LNCaP clone FGC (cell line): Measurements from ENCODE around the gene COL4A2.

ENCODE experiments used
- DNase-seq: peaks from one replicate; pipeline ENCODE4 v3.0.0-alpha.2; 2011; ENCODE audit warnings: low read depth
- H3K4me3 ChIP-seq: 2 replicates; pipeline ENCODE4 v1.5.1; 2011; ENCODE audit warnings: mild to moderate bottlenecking, low read depth, low read length, control low read depth
- CTCF ChIP-seq: IDR thresholded peaks from 2 replicates; pipeline ENCODE4 v1.5.1; 2012; ENCODE audit warnings: mild to moderate bottlenecking; ENCODE audit not compliant: control insufficient read depth, insufficient read depth; ENCODE audit errors: extremely low read depth

The COL4A2 gene

GRCh38 chr13:110463871-110464510 is 156.9 kb downstream of the COL4A2 start:
- no peak for DNase-seq
- TF ChIP-seq CTCF = no peak
- no peak overlapping the region for H3K4me3 ChIP-seq

GRCh38 chr13:110464556-110465333 is 157.7 kb downstream of the COL4A2 start:
- no peak overlapping the region for H3K4me3 ChIP-seq
- DNase-seq = no peak
- no peak for TF ChIP-seq CTCF

- no peak for TF ChIP-seq CTCF
- H3K4me3 ChIP-seq = no peak overlapping the region
- DNase-seq = no peak
These were observed 158.6 kb downstream of the COL4A2 start for GRCh38 chr13:110465696-110466095.

- no peak for TF ChIP-seq CTCF
- DNase-seq = no peak
These were observed 159.3 kb downstream of the COL4A2 start for GRCh38 chr13:110466266-110466915.

GRCh38 chr13:110467516-110468110 is 160.5 kb downstream of the COL4A2 start:
- TF ChIP-seq CTCF = no peak
- no peak overlapping the region for H3K4me3 ChIP-seq
- DNase-seq = no peak

More at GRCh38 chr13:110466266-110466915, 159.3 kb downstream of the COL4A2 start:
- no peak overlapping the region for H3K4me3 ChIP-seq

- DNase-seq = no peak
- no peak overlapping the region for H3K4me3 ChIP-seq
- TF ChIP-seq CTCF = no peak
These were observed 162.0 kb downstream of the COL4A2 start for GRCh38 chr13:110468986-110469495.
